Heart right ventricle (tissue), 16 donors: ENCODE measurements around the gene DGKH. TPM values are rescaled to one million over a fixed set of nuclear protein-coding genes. Genes with fewer than 3 reads are reported as not detected.
A peak's percentile ranks its signal among the peaks of the same experiment; 100 is the strongest.

Source experiments
- ATAC-seq, 8 donors: fragments of 200-7000 bp; cut with Tn5 transposase; one replicate each; pipeline ENCODE4 v1.9.1; 2020; ENCODE audit warnings: mild to moderate bottlenecking in 8 of 8, moderate library complexity in 8 of 8, moderate number of reproducible peaks in 1 of 8
- DNase-seq, 2 donors: peaks; one replicate each; pipeline ENCODE4 v3.0.0-alpha.2; 2020
- H3K27ac ChIP-seq, 10 donors: fragments of 200-600 bp; sonication (generic) in 2 of 10; one replicate each; pipeline versions ENCODE4 v1.5.0 to v1.8.0; 2020 to 2022; ENCODE audit warnings: mild to moderate bottlenecking in 3 of 10
- H3K27me3 ChIP-seq, 7 donors: fragments of 200-600 bp; one replicate each; pipeline ENCODE4 v1.8.0; 2021 to 2022; ENCODE audit warnings: mild to moderate bottlenecking in 2 of 7
- H3K36me3 ChIP-seq, 9 donors: fragments of 200-600 bp; sonication (generic) in 1 of 9; one replicate each; pipeline versions ENCODE4 v1.5.0 to v1.8.0; 2020 to 2022; ENCODE audit warnings: mild to moderate bottlenecking in 2 of 9
- H3K4me1 ChIP-seq, 9 donors: fragments of 200-600 bp; sonication (generic) in 1 of 9; one replicate each; pipeline versions ENCODE4 v1.5.0 to v1.8.0; 2020 to 2022; ENCODE audit warnings: mild to moderate bottlenecking in 4 of 9
- H3K4me3 ChIP-seq, 10 donors: fragments of 200-600 bp; sonication (generic) in 2 of 10; one replicate each; pipeline versions ENCODE4 v1.5.0 to v1.8.0; 2020 to 2022; ENCODE audit warnings: mild to moderate bottlenecking in 7 of 10, moderate library complexity in 2 of 10
- H3K9me3 ChIP-seq, 11 donors: fragments of 200-600 bp in 10 of 11; sonication (generic) in 2 of 11; one replicate each; pipeline versions ENCODE4 v1.5.0 to v1.8.0; 2013 to 2022; ENCODE audit warnings: mild to moderate bottlenecking in 2 of 11, control low read depth in 1 of 11, moderate library complexity in 1 of 11
- WGBS, 2 donors: extraction: QIAGEN DNeasy Blood & Tissue Kit; methylation state at CpG; one replicate each; pipeline ENCODE4 v1.1.7; 2013; ENCODE audit warnings: inconsistent platforms in 1 of 2; 5-methylcytosine and 5-hydroxymethylcytosine counted together
- intact Hi-C, 10 donors: fragments of 100-400 bp; cut with DNase I; formaldehyde crosslinking; loops; one replicate each; pipeline versions ENCODE4 v1.11.1 to v1.14.2; 2022
- polyA plus RNA-seq, 2 donors: library from polyadenylated mRNA; stranded (reverse); fragments of 200-250 nt; gene quantifications; one replicate each; pipeline ENCODE4 v1.2.3, GENCODE V29; 2013
- total RNA-seq, 10 donors: library from RNA; stranded (reverse); fragmentation: NEBNext Ultra II Directional in 3 of 10; extraction: Animal tissue kit (Norgen Biotek cat#: 25700) in 3 of 10; gene quantifications; one replicate each; pipeline versions ENCODE4 v1.2.1 to v1.2.4, GENCODE V29; 2021 to 2023
- TF ChIP-seq, protein P1 (sequence below), 9 donors: fragments of 200-600 bp; sonication (generic) in 2 of 9; IDR thresholded peaks; one replicate each; pipeline versions ENCODE4 v1.5.0 to v1.8.0; 2021 to 2022; ENCODE audit warnings: antibody characterized with exemption in 9 of 9, mild to moderate bottlenecking in 5 of 9, moderate library complexity in 1 of 9
- donor health status: Arrhythmogenic right ventricular cardiomyopathy.
- donor health status: ischemic (EF 13 %, LVEDD 7.1; RV severe dilation, severe dysfunction).
- donor health status: healthy with polysubstance abuse.
- donor health status: DM: no; HTN: yes; CAD: no.
- donor health status: DM: no; HTN: no; CAD: no.
- donor health status: ischemic (EF 25% LVEDD 6.9; RV normal size, moderate dysfunction).
- donor health status: ischemic (EF 25% LVEDD 5.7; RV mildly dilated, moderate dysfunction).
- donor health status: healthy.
- donor health status: DM: yes; HTN: yes; CAD: no.
- donor health status: Ischemic cardiomyopathy.
- donor health status: ischemic (EF 35%, LVEDD 5.7; RV mildly dilated, moderate dysfunction).
- donor health status: nonischemic (EF 11% LVEDD 7.7; RV severe dilation, severe dysfunction).
- donor health status: DM: yes; HTN: yes; CAD: no.
- donor health status: PGD.
- donor health status: ischemic (EF 29% LVEDD 5.4; RV normal size, mild dysfunction).
- donor health status: nonischemic (EF 23%, LVEDD 6.1; RV moderate dilation, normal function).

Gene DGKH
- total and polyA plus RNA-seq, 12 donors: 1.2 to 11.0 (median 7.2) TPM

DNA sequence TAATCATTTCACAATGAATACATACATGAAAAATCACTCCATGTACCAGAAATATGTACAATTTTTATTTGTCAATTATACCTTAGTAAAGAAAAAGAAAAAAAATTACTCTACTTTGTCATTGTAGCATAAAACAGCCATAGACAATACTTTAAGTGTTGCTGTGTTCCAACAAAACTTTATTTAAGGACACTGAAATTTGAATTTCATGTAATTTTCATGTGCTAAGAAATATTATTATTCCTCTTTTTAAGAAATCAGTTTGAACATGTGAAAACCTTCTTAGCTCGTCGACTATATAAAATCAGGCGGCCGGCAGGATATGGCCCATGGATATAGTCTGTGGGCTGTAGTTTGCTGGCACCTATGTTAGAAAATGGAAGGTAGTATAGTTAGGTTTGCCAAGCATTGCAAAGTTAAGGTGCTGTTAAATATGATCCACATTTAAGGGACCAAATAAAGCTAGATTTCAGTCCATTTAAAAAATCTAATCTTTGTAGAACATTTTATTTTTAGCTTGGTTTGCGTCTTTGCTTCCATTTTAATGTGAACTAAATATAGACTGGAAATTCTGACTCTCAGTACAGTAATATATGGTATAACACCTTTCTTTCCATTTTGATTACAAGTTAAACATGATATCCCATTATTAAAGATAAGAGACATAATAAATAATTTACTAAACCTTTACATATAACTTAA lies 6.5 kb downstream of the DGKH start:
- H3K27me3 ChIP-seq: no peaks in the 10 kb centered on the region
- H3K4me1 ChIP-seq: peaks cover 0 to 27% (median 17%) of the 10 kb centered on the region in 9 donors
- intact Hi-C loops: no loop called here
- TF ChIP-seq, protein P1, sequence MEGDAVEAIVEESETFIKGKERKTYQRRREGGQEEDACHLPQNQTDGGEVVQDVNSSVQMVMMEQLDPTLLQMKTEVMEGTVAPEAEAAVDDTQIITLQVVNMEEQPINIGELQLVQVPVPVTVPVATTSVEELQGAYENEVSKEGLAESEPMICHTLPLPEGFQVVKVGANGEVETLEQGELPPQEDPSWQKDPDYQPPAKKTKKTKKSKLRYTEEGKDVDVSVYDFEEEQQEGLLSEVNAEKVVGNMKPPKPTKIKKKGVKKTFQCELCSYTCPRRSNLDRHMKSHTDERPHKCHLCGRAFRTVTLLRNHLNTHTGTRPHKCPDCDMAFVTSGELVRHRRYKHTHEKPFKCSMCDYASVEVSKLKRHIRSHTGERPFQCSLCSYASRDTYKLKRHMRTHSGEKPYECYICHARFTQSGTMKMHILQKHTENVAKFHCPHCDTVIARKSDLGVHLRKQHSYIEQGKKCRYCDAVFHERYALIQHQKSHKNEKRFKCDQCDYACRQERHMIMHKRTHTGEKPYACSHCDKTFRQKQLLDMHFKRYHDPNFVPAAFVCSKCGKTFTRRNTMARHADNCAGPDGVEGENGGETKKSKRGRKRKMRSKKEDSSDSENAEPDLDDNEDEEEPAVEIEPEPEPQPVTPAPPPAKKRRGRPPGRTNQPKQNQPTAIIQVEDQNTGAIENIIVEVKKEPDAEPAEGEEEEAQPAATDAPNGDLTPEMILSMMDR (IDR thresholded peaks at IDR 0.05): no peak
- H3K36me3 ChIP-seq: peaks cover 0 to 16% (median 0%) of the 10 kb centered on the region in 9 donors
- DNase-seq: no peak
- peak in 4 of 8 donors; percentile 28 to 64 (median 57) for ATAC-seq
- peak overlapping the region in 2 of 10 donors; percentile 0 to 6 for H3K4me3 ChIP-seq
- WGBS, 2 donors: 64 to 68% methylated on average over 5 of the region's 5 CpGs
- H3K9me3 ChIP-seq: peaks cover 0 to 10% (median 7%) of the 10 kb centered on the region in 11 donors
- H3K27ac ChIP-seq: peak overlapping the region in 5 of 10 donors; percentile 21 to 63 (median 39)

DNA sequence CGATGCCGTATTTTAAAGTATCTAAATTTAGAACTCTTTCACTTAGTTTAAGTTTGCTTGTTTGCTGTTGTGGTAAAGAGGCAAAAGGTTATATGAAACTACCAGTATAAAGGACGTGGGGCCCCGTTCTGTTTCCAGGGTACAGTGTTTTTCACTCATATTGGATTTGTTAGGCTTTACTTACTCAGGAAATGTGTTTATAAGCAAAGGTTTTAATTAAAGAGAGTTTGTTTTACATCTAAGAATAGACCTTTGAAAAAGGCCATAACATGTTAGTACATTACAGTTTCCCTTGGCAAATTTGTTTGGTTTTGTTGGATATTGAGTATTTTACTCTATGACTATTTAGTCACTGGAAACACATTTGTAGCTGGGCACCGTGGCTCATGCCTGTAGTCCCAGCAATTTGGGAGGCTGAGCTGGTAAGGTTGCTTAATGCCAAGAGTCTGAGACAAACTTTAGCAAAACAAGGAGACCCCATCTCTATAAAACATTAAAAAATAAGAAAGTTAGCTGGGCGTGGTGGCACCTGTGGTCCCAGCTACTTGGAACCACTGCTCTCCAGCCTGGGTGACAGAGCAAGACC lies 7.1 kb downstream of the DGKH start:
- peaks cover 0 to 26% (median 17%) of the 10 kb centered on the region in 9 donors for H3K4me1 ChIP-seq
- intact Hi-C loops: no loop called here
- whole genome bisulfite sequencing, 2 donors: 49 to 61% methylated on average over 6 of the region's 6 CpGs
- peak overlapping the region in 6 of 10 donors; percentile 1 to 63 (median 30) for H3K27ac ChIP-seq
- H3K36me3 ChIP-seq: peaks cover 0 to 16% (median 0%) of the 10 kb centered on the region in 9 donors
- no peaks in the 10 kb centered on the region for H3K27me3 ChIP-seq
- TF ChIP-seq, protein P1 (IDR thresholded peaks at IDR 0.05): no peak
- H3K4me3 ChIP-seq: peak overlapping the region in 4 of 10 donors; percentile 0 to 6 (median 6)
- no peak for DNase-seq
- ATAC-seq: peak in 3 of 8 donors; percentile 46 to 63 (median 46)
- peaks cover 0 to 10% (median 7%) of the 10 kb centered on the region in 11 donors for H3K9me3 ChIP-seq

DNA sequence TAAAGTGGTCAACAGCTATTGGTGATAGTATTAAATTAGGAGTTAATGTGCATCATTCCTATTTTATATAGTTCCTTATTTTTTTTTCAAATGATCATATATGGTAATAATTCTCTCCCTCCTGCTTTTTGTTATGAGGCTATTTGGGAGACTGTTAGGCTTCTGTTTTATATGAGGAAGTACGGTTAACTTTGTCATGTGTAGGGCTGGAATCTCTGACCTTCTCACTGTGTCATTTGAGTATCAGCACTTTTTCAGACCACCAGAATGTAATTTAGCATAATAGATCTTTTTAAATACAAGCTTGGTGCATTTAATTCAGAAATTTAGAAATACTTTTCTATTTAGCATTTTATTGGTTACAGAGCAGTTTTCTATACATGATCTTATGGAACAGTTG lies 7.7 kb downstream of the DGKH start:
- DNase-seq: no peak
- H3K27ac ChIP-seq: peak overlapping the region in 4 of 10 donors; percentile 1 to 63 (median 30)
- WGBS, 2 donors: 39 to 44% methylated on average over 1 of the region's 1 CpG
- H3K9me3 ChIP-seq: peaks cover 0 to 10% (median 7%) of the 10 kb centered on the region in 11 donors
- ATAC-seq: peak in 1 of 8 donors; percentile 31
- H3K36me3 ChIP-seq: peaks cover 0 to 16% (median 0%) of the 10 kb centered on the region in 9 donors
- H3K4me1 ChIP-seq: peaks cover 0 to 26% (median 17%) of the 10 kb centered on the region in 9 donors
- TF ChIP-seq, protein P1 (IDR thresholded peaks at IDR 0.05): no peak
- intact Hi-C loops: no loop called here
- H3K4me3 ChIP-seq: no peak overlapping the region
- H3K27me3 ChIP-seq: no peaks in the 10 kb centered on the region

DNA sequence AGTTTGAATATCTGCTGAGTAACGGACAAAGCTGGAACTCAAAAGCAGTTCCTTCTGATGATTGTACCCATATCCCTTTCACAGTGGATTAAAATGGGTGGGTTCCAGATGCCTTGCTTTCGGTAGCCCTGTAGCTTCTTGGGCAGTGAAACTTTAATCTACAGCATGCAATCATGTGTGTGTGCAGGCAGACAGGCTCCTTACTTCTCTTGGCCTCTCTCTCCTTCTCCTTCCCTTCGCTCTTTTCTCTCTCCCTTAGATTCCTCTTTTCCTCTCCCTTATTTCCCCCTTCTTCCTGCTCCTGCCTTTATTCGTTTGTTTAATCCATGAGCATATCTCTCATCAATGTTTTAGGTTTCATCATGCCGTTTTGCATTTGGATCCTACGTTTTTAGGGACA lies 8.1 kb downstream of the DGKH start:
- TF ChIP-seq, protein P1 (IDR thresholded peaks at IDR 0.05): no peak
- Histone ChIP-seq H3K9me3 (peaks cover 0 to 10% (median 7%) of the 10 kb centered on the region in 11 donors), H3K4me3 (no peak overlapping the region), H3K36me3 (peaks cover 0 to 16% (median 0%) of the 10 kb centered on the region in 9 donors), H3K27ac (peak overlapping the region in 1 of 10 donors; percentile 39), H3K4me1 (peaks cover 0 to 26% (median 17%) of the 10 kb centered on the region in 9 donors), H3K27me3 (no peaks in the 10 kb centered on the region)
- ATAC-seq: peak in 1 of 8 donors; percentile 29
- intact Hi-C loops: no loop called here
- no peak for DNase-seq
- 67 to 76% methylated on average over 6 of the region's 6 CpGs for WGBS, 2 donors
